ENCODE measurements around the gene POLR2E. TPM values are rescaled to one million over a fixed set of nuclear protein-coding genes. Genes with fewer than 3 reads are reported as not detected.

The POLR2E gene
- total and polyA plus RNA-seq, 9 of the 15 experiments (the other 6 are each of a cell fraction or from before 2014, with no cell fraction given): 3.4 to 413 (median 244) TPM

DNA sequence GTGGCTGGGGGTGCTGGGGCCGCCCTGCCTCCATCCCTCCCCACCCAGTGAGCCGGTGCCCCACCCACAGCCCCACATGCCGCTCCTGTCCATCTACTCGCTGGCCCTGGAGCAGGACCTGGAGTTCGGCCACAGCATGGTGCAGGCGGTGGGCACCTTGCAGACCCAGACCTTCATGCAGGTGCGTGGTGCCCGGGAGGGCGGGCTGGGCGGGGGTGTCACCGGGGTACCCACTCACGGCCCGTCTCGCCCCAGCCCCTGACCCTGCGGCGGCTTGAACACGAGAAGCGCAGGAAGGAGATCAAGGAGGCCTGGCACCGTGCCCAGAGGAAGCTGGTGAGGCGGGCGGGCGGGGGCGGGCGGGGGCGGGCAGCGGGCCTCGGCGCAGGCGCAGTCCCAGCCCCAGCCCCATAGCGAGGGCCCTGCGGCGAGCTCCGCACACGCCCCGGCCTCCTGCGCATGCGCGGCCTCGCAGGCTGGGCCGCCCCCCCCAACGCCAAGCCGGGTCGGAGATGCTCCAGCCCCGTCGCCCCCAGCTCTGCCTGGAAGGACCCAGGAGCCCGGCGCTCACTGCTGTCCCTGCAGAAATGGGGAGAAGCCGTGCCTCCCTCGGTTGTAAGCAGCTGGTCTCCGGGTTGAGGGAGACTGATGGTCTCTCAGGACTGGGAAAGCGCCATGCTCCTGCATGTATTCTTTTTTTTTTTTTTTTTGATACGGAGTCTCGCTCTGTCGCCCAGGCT lies 20.5 kb downstream of the POLR2E start (continued):
- TF ChIP-seq, protein P1, sequence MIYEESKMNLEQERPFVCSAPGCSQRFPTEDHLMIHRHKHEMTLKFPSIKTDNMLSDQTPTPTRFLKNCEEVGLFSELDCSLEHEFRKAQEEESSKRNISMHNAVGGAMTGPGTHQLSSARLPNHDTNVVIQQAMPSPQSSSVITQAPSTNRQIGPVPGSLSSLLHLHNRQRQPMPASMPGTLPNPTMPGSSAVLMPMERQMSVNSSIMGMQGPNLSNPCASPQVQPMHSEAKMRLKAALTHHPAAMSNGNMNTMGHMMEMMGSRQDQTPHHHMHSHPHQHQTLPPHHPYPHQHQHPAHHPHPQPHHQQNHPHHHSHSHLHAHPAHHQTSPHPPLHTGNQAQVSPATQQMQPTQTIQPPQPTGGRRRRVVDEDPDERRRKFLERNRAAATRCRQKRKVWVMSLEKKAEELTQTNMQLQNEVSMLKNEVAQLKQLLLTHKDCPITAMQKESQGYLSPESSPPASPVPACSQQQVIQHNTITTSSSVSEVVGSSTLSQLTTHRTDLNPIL (CRISPR knock-in tag; IDR thresholded peaks at IDR 0.05): no peak
- TF ChIP-seq SRSF1 (IDR thresholded peaks at IDR 0.05; ENCODE audit: low read depth, low read length): no peak
- TF ChIP-seq CBFA2T2 (conservative IDR thresholded peaks at IDR 0.05): no peak
- no peak for TF ChIP-seq STAT5A (IDR thresholded peaks at IDR 0.05; ENCODE audit: borderline replicate concordance, low read length)
- no peak for TF ChIP-seq ZHX1 (conservative IDR thresholded peaks at IDR 0.05; ENCODE audit: low read length)
- TF ChIP-seq NRF1 (conservative IDR thresholded peaks at IDR 0.05 in 1 of 2, IDR thresholded peaks at IDR 0.05 in 1 of 2): peak; percentile 95
- no peak for TF ChIP-seq ATF7 (IDR thresholded peaks at IDR 0.05)
- TF ChIP-seq RBFOX2 (IDR thresholded peaks at IDR 0.05; ENCODE audit: low read depth, low read length): peak; percentile 52
- TF ChIP-seq PCBP1 (IDR thresholded peaks at IDR 0.05; ENCODE audit: low read depth, low read length, poor library complexity, severe bottlenecking): no peak
- no peak for TF ChIP-seq FIP1L1 (IDR thresholded peaks at IDR 0.05; ENCODE audit: low read depth, low read length, poor library complexity, severe bottlenecking)
- TF ChIP-seq ARNT (IDR thresholded peaks at IDR 0.05): no peak
- no peak for TF ChIP-seq ZNF165 (CRISPR knock-in tag; IDR thresholded peaks at IDR 0.05; ENCODE audit: borderline replicate concordance)
- 0 out of 2 replicates have a peak, but pooled peaks have one; percentile 13 for TF ChIP-seq CHD2 (IDR thresholded peaks at IDR 0.05; ENCODE audit: low read depth, low read length)
- TF ChIP-seq EGR1 (conservative IDR thresholded peaks at IDR 0.05): peak; percentile 35; the same call in 1 of the 2 replicates
- TF ChIP-seq ZFX (CRISPR knock-in tag; IDR thresholded peaks at IDR 0.05): 0 out of 2 replicates have a peak, but pooled peaks have one; percentile 3
- TF ChIP-seq ZNF384 (IDR thresholded peaks at IDR 0.05; ENCODE audit: low read depth, low read length): peak; percentile 83
- TF ChIP-seq E2F1 (CRISPR knock-in tag; IDR thresholded peaks at IDR 0.05): no peak
- TF ChIP-seq CBX1 (IDR thresholded peaks at IDR 0.05; ENCODE audit: low read depth): 0 out of 2 replicates have a peak, but pooled peaks have one; percentile 47
- no peak for TF ChIP-seq CCNT2 (IDR thresholded peaks at IDR 0.05; ENCODE audit: borderline replicate concordance, extremely low read depth, insufficient read length, low read depth, low read length)
- TF ChIP-seq, protein P2, sequence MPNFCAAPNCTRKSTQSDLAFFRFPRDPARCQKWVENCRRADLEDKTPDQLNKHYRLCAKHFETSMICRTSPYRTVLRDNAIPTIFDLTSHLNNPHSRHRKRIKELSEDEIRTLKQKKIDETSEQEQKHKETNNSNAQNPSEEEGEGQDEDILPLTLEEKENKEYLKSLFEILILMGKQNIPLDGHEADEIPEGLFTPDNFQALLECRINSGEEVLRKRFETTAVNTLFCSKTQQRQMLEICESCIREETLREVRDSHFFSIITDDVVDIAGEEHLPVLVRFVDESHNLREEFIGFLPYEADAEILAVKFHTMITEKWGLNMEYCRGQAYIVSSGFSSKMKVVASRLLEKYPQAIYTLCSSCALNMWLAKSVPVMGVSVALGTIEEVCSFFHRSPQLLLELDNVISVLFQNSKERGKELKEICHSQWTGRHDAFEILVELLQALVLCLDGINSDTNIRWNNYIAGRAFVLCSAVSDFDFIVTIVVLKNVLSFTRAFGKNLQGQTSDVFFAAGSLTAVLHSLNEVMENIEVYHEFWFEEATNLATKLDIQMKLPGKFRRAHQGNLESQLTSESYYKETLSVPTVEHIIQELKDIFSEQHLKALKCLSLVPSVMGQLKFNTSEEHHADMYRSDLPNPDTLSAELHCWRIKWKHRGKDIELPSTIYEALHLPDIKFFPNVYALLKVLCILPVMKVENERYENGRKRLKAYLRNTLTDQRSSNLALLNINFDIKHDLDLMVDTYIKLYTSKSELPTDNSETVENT (CRISPR knock-in tag; IDR thresholded peaks at IDR 0.05): no peak
- peak; percentile 77 for TF ChIP-seq MEIS2 (IDR thresholded peaks at IDR 0.05; ENCODE audit: partially characterized antibody)

All from K562 (cell line).